NCI-H2196 treated with DMSO at 0.1 percent for 48 hours (cell line): Measurements from ENCODE around the gene PDIK1L.
"Not testable (repeated sequence)": the region's sequence is repeated elsewhere in the genome, so short reads cannot be mapped to it uniquely, and the experiment has no call there.

Source experiments
- DNase-seq: peaks from one replicate; lab custom pipeline; 2025; ENCODE audit not compliant: unreplicated experiment; lab: John Stamatoyannopoulos, UW

Gene PDIK1L

GRCh38 chr1:26089125-26089524 lies 22.5 kb upstream of the PDIK1L start:
- no peak for DNase-seq

- DNase-seq = no peak
Measured at GRCh38 chr1:26090893-26091292, 20.7 kb upstream of the PDIK1L start.

GRCh38 chr1:26092422-26092821 lies 19.2 kb upstream of the PDIK1L start:
- DNase-seq = no peak

- DNase-seq = not testable (repeated sequence)
Measured at GRCh38 chr1:26093569-26093968, 18.1 kb upstream of the PDIK1L start.

GRCh38 chr1:26094076-26094669 lies 17.5 kb upstream of the PDIK1L start:
- DNase-seq = no peak

GRCh38 chr1:26094677-26095383 lies 16.8 kb upstream of the PDIK1L start:
- DNase-seq = no peak

GRCh38 chr1:26096471-26096870 lies 15.2 kb upstream of the PDIK1L start:
- DNase-seq = no peak

GRCh38 chr1:26097696-26098095 lies 13.9 kb upstream of the PDIK1L start:
- DNase-seq = no peak

GRCh38 chr1:26098602-26099001 lies 13.0 kb upstream of the PDIK1L start:
- no peak for DNase-seq

- no peak for DNase-seq
Measured at GRCh38 chr1:26099780-26100179, 11.8 kb upstream of the PDIK1L start.

GRCh38 chr1:26100204-26100603 lies 11.4 kb upstream of the PDIK1L start:
- not testable (repeated sequence) for DNase-seq

- DNase-seq = no peak
Measured at GRCh38 chr1:26102119-26102518, 9.5 kb upstream of the PDIK1L start.

- DNase-seq = no peak
Measured at GRCh38 chr1:26102526-26102925, 9.1 kb upstream of the PDIK1L start.

GRCh38 chr1:26105226-26105548 lies 6.4 kb upstream of the PDIK1L start:
- DNase-seq = not testable (repeated sequence)

- no peak for DNase-seq
Measured at GRCh38 chr1:26109229-26110164, 2.1 kb upstream of the PDIK1L start.

- peak; percentile 48 for DNase-seq
Measured at GRCh38 chr1:26110731-26111529, 694 bp upstream of the PDIK1L start.

- no peak for DNase-seq
Measured at GRCh38 chr1:26112407-26112775, 767 bp downstream of the PDIK1L start.

- no peak for DNase-seq
Measured at GRCh38 chr1:26114165-26114927, 2.7 kb downstream of the PDIK1L start.

- no peak for DNase-seq
Measured at GRCh38 chr1:26119892-26120608, 8.4 kb downstream of the PDIK1L start.
